HG03354 (cell line): ENCODE data around the gene LRRN2.

Experiments
- ATAC-seq: cut with Tn5 transposase; IDR thresholded peaks from one replicate; pipeline ENCODE4 v1.9.1; 2021; ENCODE audit warnings: mild to moderate bottlenecking; ENCODE audit not compliant: unreplicated experiment, poor library complexity, severe bottlenecking

Gene LRRN2

GRCh38 chr1:204713541-204713940 is 28.0 kb upstream of the LRRN2 start:
- ATAC-seq: no peak

GRCh38 chr1:204712708-204713430 is 27.3 kb upstream of the LRRN2 start:
- no peak for ATAC-seq

- no peak for ATAC-seq
Observed at GRCh38 chr1:204711947-204712701, 26.6 kb upstream of the LRRN2 start.

GRCh38 chr1:204711103-204711946 is 25.8 kb upstream of the LRRN2 start:
- no peak for ATAC-seq

- no peak for ATAC-seq
Observed at GRCh38 chr1:204709960-204710912, 24.7 kb upstream of the LRRN2 start.

- ATAC-seq: no peak
Observed at GRCh38 chr1:204709021-204709420, 23.5 kb upstream of the LRRN2 start.

- ATAC-seq: no peak
Observed at GRCh38 chr1:204706838-204707509, 21.4 kb upstream of the LRRN2 start.

- ATAC-seq: no peak
Observed at GRCh38 chr1:204705888-204706837, 20.6 kb upstream of the LRRN2 start.

GRCh38 chr1:204705493-204705811 is 19.9 kb upstream of the LRRN2 start:
- ATAC-seq: no peak

GRCh38 chr1:204704794-204705492 is 19.4 kb upstream of the LRRN2 start:
- ATAC-seq: no peak

GRCh38 chr1:204703826-204704612 is 18.5 kb upstream of the LRRN2 start:
- ATAC-seq: no peak

GRCh38 chr1:204703268-204703664 is 17.7 kb upstream of the LRRN2 start:
- ATAC-seq: no peak

- no peak for ATAC-seq
Observed at GRCh38 chr1:204702552-204703267, 17.2 kb upstream of the LRRN2 start.

- ATAC-seq: no peak
Observed at GRCh38 chr1:204701229-204701628, 15.7 kb upstream of the LRRN2 start.

GRCh38 chr1:204697893-204698292 is 12.4 kb upstream of the LRRN2 start:
- no peak for ATAC-seq

- ATAC-seq: no peak
Observed at GRCh38 chr1:204696606-204697005, 11.1 kb upstream of the LRRN2 start.
